A549 (cell line): ENCODE data around the gene EXOC2. TPM values are rescaled to one million over a fixed set of nuclear protein-coding genes. Genes with fewer than 3 reads are reported as not detected.

Source experiments
- ATAC-seq, 2 experiments: fragments of 200-7000 bp in 1 of 2; fragments of >200 bp in 1 of 2; cut with Nextera tagmentation in 1 of 2; cut with Tn5 transposase in 1 of 2; 3 replicates each; pipeline versions ENCODE4 v1.8.0 to v1.9.1; 2018 to 2020; ENCODE audit warnings: mild to moderate bottlenecking in 1 of 2, moderate library complexity in 1 of 2
- CTCF ChIA-PET: fragments of 300-600 bp; sonication (Branson Sonifier 250); formaldehyde crosslinking; extraction: SDS; loops from one replicate; lab custom pipeline; 2021; ENCODE audit warnings: antibody characterized with exemption, inconsistent platforms; lab: Yijun Ruan, JAX
- POLR2A ChIA-PET: fragments of 350-600 bp; formaldehyde crosslinking; extraction: SDS; loops from one replicate; lab custom pipeline; 2021; ENCODE audit warnings: antibody characterized with exemption, inconsistent platforms; lab: Yijun Ruan, JAX
- DNase-seq, 2 experiments: peaks; one replicate each; pipeline versions ENCODE4 v3.0.0 to v3.0.0-alpha.2; 2011 to 2016; ENCODE audit warnings: low read depth in 1 of 2, low spot score in 1 of 2
- FAIRE-seq: peaks from 2 replicates; lab custom pipeline; 2011; peaks lifted over from hg19 to GRCh38; lab: Jason Lieb, UNC
- H3K27ac ChIP-seq, 2 experiments: fragments of >200 bp; sonication (Bioruptor Twin); formaldehyde crosslinking; 3 replicates each; pipeline ENCODE4 v1.5.1; 2016 to 2017
- H3K4me1 ChIP-seq: fragments of >200 bp; sonication (Bioruptor Twin); formaldehyde crosslinking; 3 replicates; pipeline ENCODE4 v1.6.1; 2016
- H3K4me2 ChIP-seq: fragments of >200 bp; sonication (Bioruptor Twin); formaldehyde crosslinking; 3 replicates; pipeline ENCODE4 v1.6.1; 2016
- H3K4me3 ChIP-seq: fragments of >200 bp; sonication (Bioruptor Twin); formaldehyde crosslinking; 3 replicates; pipeline ENCODE4 v1.5.1; 2016
- H3K9me3 ChIP-seq: fragments of >200 bp; sonication (Bioruptor Twin); formaldehyde crosslinking; 3 replicates; pipeline ENCODE4 v1.6.1; 2016
- CHD2 ChIP-seq: fragments of 150-350 bp; IDR thresholded peaks from 2 replicates; pipeline ENCODE4 v1.6.1; 2014; ENCODE audit warnings: low read length; ENCODE audit not compliant: partially characterized antibody
- CHD4 ChIP-seq: fragments of 200-600 bp; sonication (generic); IDR thresholded peaks from 2 replicates; pipeline ENCODE4 v1.6.1; 2016; ENCODE audit warnings: antibody characterized with exemption, mild to moderate bottlenecking, borderline replicate concordance
- EHMT2 ChIP-seq: fragments of 200-600 bp; sonication (generic); IDR thresholded peaks from 2 replicates; pipeline ENCODE4 v1.6.1; 2016; ENCODE audit warnings: antibody characterized with exemption, low read depth, mild to moderate bottlenecking, moderate library complexity
- FOXS1 ChIP-seq: fragments of 250-450 bp; sonication (Bioruptor Pico); IDR thresholded peaks from 2 replicates; pipeline ENCODE4 v1.5.0; 2020; ENCODE audit warnings: mild to moderate bottlenecking, moderate library complexity
- JUNB ChIP-seq: fragments of >200 bp; sonication (Bioruptor Twin); formaldehyde crosslinking; IDR thresholded peaks from 2 replicates; pipeline ENCODE4 v1.6.1; 2016
- MAX ChIP-seq: IDR thresholded peaks from 2 replicates; pipeline ENCODE4 v1.6.1; 2012
- NR3C1 ChIP-seq: fragments of >200 bp; sonication (Bioruptor Twin); formaldehyde crosslinking; IDR thresholded peaks from 3 replicates; pipeline ENCODE4 v1.6.1; 2017
- PBX3 ChIP-seq: IDR thresholded peaks from 2 replicates; pipeline ENCODE4 v1.6.1; 2012
- POLR2A ChIP-seq: IDR thresholded peaks from 2 replicates; pipeline ENCODE4 v1.6.1; 2012; ENCODE audit warnings: mild to moderate bottlenecking, low read length
- RAD21 ChIP-seq, 2 experiments: fragments of >200 bp in 1 of 2; sonication (Bioruptor Twin) in 1 of 2; formaldehyde crosslinking in 1 of 2; IDR thresholded peaks in 1 of 2; conservative IDR thresholded peaks in 1 of 2; 2 replicates in 1 of 2; 3 replicates in 1 of 2; pipeline ENCODE4 v1.6.1; 2012 to 2018; ENCODE audit warnings: inconsistent platforms in 1 of 2
- RARB ChIP-seq: fragments of 250-450 bp; sonication (Bioruptor Pico); IDR thresholded peaks from 2 replicates; pipeline ENCODE4 v1.8.0; 2021; ENCODE audit warnings: mild to moderate bottlenecking, moderate library complexity
- RCOR1 ChIP-seq: fragments of 150-350 bp; IDR thresholded peaks from 2 replicates; pipeline ENCODE4 v1.6.1; 2014; ENCODE audit warnings: antibody characterized with exemption, low read length, low read depth
- RFX5 ChIP-seq: fragments of 450-650 bp; IDR thresholded peaks from 2 replicates; pipeline ENCODE4 v1.7.1; 2014; ENCODE audit warnings: antibody characterized with exemption, mild to moderate bottlenecking, moderate library complexity
- RNF2 ChIP-seq: fragments of 200-600 bp; sonication (generic); IDR thresholded peaks from 2 replicates; pipeline ENCODE4 v1.6.1; 2016; ENCODE audit warnings: low read depth, mild to moderate bottlenecking, antibody characterized with exemption, moderate library complexity, borderline replicate concordance
- ZSCAN20 ChIP-seq: fragments of 250-450 bp; sonication (Bioruptor Pico); IDR thresholded peaks from 2 replicates; pipeline ENCODE4 v1.8.0; 2022; ENCODE audit warnings: mild to moderate bottlenecking, moderate library complexity
- WGBS: methylation state at CpG from one replicate; pipeline ENCODE4 v1.1.6; 2017; ENCODE audit errors: missing lambda C conversion rate; 5-methylcytosine and 5-hydroxymethylcytosine counted together
- polyA plus RNA-seq, 4 experiments: library from polyadenylated mRNA; depleted of rRNA in 3 of 4; stranded (reverse); fragments of >200 nt; fragmentation: RNase III in 1 of 4; extraction: RNeasy Plus Mini Kit Qiagen cat#74134 plus additional on column Dnase treatment in 1 of 4; gene quantifications; 2 replicates in 3 of 4; 3 replicates in 1 of 4; pipeline ENCODE4 v1.2.3, GENCODE V29; 2011 to 2017
- TF ChIP-seq, protein P1 (sequence below): fragments of 250-450 bp; sonication (Bioruptor Pico); IDR thresholded peaks from 2 replicates; pipeline ENCODE4 v1.5.0; 2020; ENCODE audit warnings: low read depth, mild to moderate bottlenecking, moderate library complexity
- TF ChIP-seq, protein P2 (sequence below): fragments of >200 bp; sonication (Bioruptor Twin); formaldehyde crosslinking; IDR thresholded peaks from 3 replicates; pipeline ENCODE4 v1.6.1; 2016
- TF ChIP-seq, protein P3 (sequence below): fragments of 450-650 bp; IDR thresholded peaks from 2 replicates; pipeline ENCODE4 v1.6.1; 2014; ENCODE audit warnings: antibody characterized with exemption

Gene EXOC2
- polyA plus RNA-seq, 2 of the 4 experiments (the other 2 are of a cell fraction): 13.3 to 22.9 TPM

GRCh38 chr6:680666-681340 is 12.1 kb downstream of the EXOC2 start:
- no peak for ATAC-seq
- ChIA-PET CTCF (interaction anchor here (1.5 kb wide), 1 partner anchor 10 kb away, joined by 4 read pairs; no protein-coding TSS in a partner anchor), POLR2A (no interaction called here)
- no peak overlapping the region for H3K4me3 ChIP-seq
- no peak for FAIRE-seq
- H3K9me3 ChIP-seq: no peaks in the 10 kb centered on the region
- no peak for TF ChIP-seq PBX3
- TF ChIP-seq, protein P1, sequence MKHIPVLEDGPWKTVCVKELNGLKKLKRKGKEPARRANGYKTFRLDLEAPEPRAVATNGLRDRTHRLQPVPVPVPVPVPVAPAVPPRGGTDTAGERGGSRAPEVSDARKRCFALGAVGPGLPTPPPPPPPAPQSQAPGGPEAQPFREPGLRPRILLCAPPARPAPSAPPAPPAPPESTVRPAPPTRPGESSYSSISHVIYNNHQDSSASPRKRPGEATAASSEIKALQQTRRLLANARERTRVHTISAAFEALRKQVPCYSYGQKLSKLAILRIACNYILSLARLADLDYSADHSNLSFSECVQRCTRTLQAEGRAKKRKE (CRISPR knock-in tag): no peak
- TF ChIP-seq RCOR1: no peak
- TF ChIP-seq FOXS1 (CRISPR knock-in tag): no peak
- no peak for TF ChIP-seq ZSCAN20 (CRISPR knock-in tag)
- TF ChIP-seq MAX: no peak
- no peak for TF ChIP-seq NR3C1
- WGBS: 92% methylated on average over 5 of the region's 5 CpGs
- H3K4me1 ChIP-seq: peaks cover 40% of the 10 kb centered on the region
- H3K4me2 ChIP-seq: peak overlapping the region; percentile 85
- DNase-seq: no peak
- H3K27ac ChIP-seq: peak overlapping the region; percentile 35 to 75; a peak in 5 of 6 replicates

DNA sequence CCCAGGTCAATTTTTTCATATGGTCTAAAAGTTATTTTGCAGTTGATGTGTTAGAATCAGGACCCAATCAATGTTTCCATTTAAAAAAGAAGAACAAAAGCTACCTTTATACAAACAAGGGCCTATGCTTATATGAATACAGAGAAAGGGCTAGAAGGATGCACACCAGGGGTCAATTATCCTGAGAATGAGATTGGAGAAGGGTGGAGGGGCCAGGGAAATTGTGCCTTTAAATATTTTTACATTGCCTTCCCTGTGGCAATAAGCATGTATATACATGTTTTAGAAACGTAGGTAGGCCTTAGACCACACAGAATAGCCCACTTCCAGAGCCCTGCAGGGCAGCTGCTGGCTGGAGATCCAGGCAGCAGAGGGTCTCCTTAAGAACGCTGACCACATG is 12.7 kb downstream of the EXOC2 start:
- ChIA-PET CTCF (interaction anchor here (1.5 kb wide), 1 partner anchor 10 kb away, joined by 4 read pairs; no protein-coding TSS in a partner anchor), POLR2A (no interaction called here)
- ATAC-seq: no peak
- FAIRE-seq: no peak
- H3K4me2 ChIP-seq: no peak overlapping the region
- peak overlapping the region in 1 of 2 experiments; percentile 35; a peak in 3 of 6 replicates for H3K27ac ChIP-seq
- no peak overlapping the region for H3K4me3 ChIP-seq
- no peaks in the 10 kb centered on the region for H3K9me3 ChIP-seq
- peaks cover 40% of the 10 kb centered on the region for H3K4me1 ChIP-seq
- no peak for DNase-seq
- WGBS: 83% methylated on average over 2 of the region's 2 CpGs
- TF ChIP-seq JUNB (no peak), EHMT2 (no peak), CHD2 (no peak), PBX3 (no peak), RCOR1 (no peak), CHD4 (no peak)
- TF ChIP-seq, all 56 proteins: peak for 0

DNA sequence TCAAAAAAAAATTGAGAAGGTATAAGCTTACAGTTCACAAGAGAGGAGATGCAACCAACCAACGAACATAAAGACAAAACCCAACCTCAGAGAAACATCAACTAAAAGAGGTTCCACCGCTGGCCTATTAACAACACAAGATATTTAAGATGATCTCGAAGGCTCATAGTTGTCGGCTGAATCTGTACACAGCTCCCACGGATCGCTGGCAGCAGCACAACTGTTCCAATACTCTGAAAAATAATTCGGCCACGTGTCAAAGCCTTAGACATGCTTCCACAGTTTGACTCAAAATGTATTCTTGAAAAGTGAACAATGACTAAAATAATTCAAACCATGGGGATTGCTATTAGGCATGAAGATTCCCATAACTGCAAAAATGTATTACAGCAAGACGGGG is 13.7 kb downstream of the EXOC2 start:
- Histone ChIP-seq H3K27ac (no peak overlapping the region), H3K4me2 (no peak overlapping the region)
- ATAC-seq (no peak), FAIRE-seq (no peak), DNase-seq (no peak)
- CTCF ChIA-PET: no interaction called here
- whole genome bisulfite sequencing: 91% methylated on average over 8 of the region's 9 CpGs
- TF ChIP-seq RCOR1: no peak
- no peak for TF ChIP-seq RAD21 (conservative IDR thresholded peaks at IDR 0.05 in 1 of 2, IDR thresholded peaks at IDR 0.05 in 1 of 2)
- TF ChIP-seq, protein P2, sequence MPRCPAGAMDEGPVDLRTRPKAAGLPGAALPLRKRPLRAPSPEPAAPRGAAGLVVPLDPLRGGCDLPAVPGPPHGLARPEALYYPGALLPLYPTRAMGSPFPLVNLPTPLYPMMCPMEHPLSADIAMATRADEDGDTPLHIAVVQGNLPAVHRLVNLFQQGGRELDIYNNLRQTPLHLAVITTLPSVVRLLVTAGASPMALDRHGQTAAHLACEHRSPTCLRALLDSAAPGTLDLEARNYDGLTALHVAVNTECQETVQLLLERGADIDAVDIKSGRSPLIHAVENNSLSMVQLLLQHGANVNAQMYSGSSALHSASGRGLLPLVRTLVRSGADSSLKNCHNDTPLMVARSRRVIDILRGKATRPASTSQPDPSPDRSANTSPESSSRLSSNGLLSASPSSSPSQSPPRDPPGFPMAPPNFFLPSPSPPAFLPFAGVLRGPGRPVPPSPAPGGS: no peak
- TF ChIP-seq POLR2A: no peak
- no peak for TF ChIP-seq RARB (CRISPR knock-in tag)
- TF ChIP-seq, protein P3, sequence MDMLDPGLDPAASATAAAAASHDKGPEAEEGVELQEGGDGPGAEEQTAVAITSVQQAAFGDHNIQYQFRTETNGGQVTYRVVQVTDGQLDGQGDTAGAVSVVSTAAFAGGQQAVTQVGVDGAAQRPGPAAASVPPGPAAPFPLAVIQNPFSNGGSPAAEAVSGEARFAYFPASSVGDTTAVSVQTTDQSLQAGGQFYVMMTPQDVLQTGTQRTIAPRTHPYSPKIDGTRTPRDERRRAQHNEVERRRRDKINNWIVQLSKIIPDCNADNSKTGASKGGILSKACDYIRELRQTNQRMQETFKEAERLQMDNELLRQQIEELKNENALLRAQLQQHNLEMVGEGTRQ: no peak
- TF ChIP-seq RFX5: no peak
- TF ChIP-seq RNF2: no peak
- TF ChIP-seq, all 56 proteins: peak for 0
- no peaks in the 10 kb centered on the region for H3K9me3 ChIP-seq
- no peak overlapping the region for H3K4me3 ChIP-seq
- POLR2A ChIA-PET: no interaction called here
- H3K4me1 ChIP-seq: peaks cover 33% of the 10 kb centered on the region
